Transverse colon (tissue), 4 donors: ENCODE results near the gene TBX1. TPM values are rescaled to one million over a fixed set of nuclear protein-coding genes. Genes with fewer than 3 reads are reported as not detected.

Experiments
- DNase-seq: peaks from one replicate; pipeline ENCODE4 v3.0.0-alpha.2; 2019
- H3K27ac ChIP-seq, 4 donors: fragments of 200-600 bp; sonication (generic); 2 replicates each; pipeline ENCODE4 v1.5.1; 2016 to 2018; ENCODE audit warnings: inconsistent platforms in 4 of 4
- H3K27me3 ChIP-seq: fragments of 200-600 bp; sonication (generic); 2 replicates; pipeline ENCODE4 v1.5.1; 2017; ENCODE audit warnings: inconsistent platforms
- H3K36me3 ChIP-seq, 4 donors: fragments of 200-600 bp; sonication (generic); 2 replicates each; pipeline ENCODE4 v1.5.1; 2017 to 2019; ENCODE audit warnings: inconsistent platforms in 4 of 4
- H3K4me1 ChIP-seq, 4 donors: fragments of 200-600 bp; sonication (generic); 2 replicates each; pipeline ENCODE4 v1.5.1; 2017 to 2020; ENCODE audit warnings: inconsistent platforms in 4 of 4
- H3K4me3 ChIP-seq, 4 donors: fragments of 200-600 bp; sonication (generic); 1 replicate in 1 of 4; 2 replicates in 3 of 4; pipeline versions ENCODE4 v1.5.1 to v1.6.1; 2017 to 2019; ENCODE audit warnings: inconsistent platforms in 4 of 4
- H3K9me3 ChIP-seq, 2 donors: fragments of 200-600 bp; sonication (generic); 2 replicates each; pipeline ENCODE4 v1.5.1; 2017 to 2019; ENCODE audit warnings: inconsistent platforms in 2 of 2
- CTCF ChIP-seq, 5 experiments: fragments of 200-600 bp in 3 of 5; fragments of 450-650 bp in 2 of 5; sonication (generic) in 3 of 5; IDR thresholded peaks; 1 replicate in 2 of 5; 2 replicates in 3 of 5; pipeline ENCODE4 v1.5.1; 2016 to 2017; ENCODE audit warnings: antibody characterized with exemption in 5 of 5, inconsistent platforms in 3 of 5, mild to moderate bottlenecking in 2 of 5, moderate library complexity in 1 of 5
- EP300 ChIP-seq: sonication (generic); formaldehyde crosslinking; IDR thresholded peaks from one replicate; pipeline ENCODE4 v1.6.1; 2017; ENCODE audit warnings: antibody characterized with exemption, low read depth
- POLR2A ChIP-seq: fragments of 450-650 bp; IDR thresholded peaks from one replicate; pipeline ENCODE4 v1.6.1; 2016; ENCODE audit warnings: antibody characterized with exemption, mild to moderate bottlenecking, moderate library complexity
- POLR2AphosphoS5 ChIP-seq, 3 donors: sonication (generic); formaldehyde crosslinking; IDR thresholded peaks; one replicate each; pipeline ENCODE4 v1.6.1; 2016; ENCODE audit warnings: antibody characterized with exemption in 3 of 3
- WGBS, 2 donors: methylation state at CpG; one replicate each; pipeline ENCODE4 v1.1.5; 2018; ENCODE audit warnings: low coverage in 1 of 2; 5-methylcytosine and 5-hydroxymethylcytosine counted together
- in situ Hi-C, 4 donors: fragments of 200-750 bp; cut with MboI; loops; one replicate each; pipeline versions ENCODE4 v1.15.0 to v1.15.1; 2017; ENCODE audit warnings: low sequenced_read_pairs in 3 of 4, low pct_ligation_motif_present in 1 of 4, low pct_unique_long_range_greater_than_20kb in 1 of 4
- intact Hi-C: fragments of 100-400 bp; cut with DNase I; formaldehyde crosslinking; loops from one replicate; pipeline ENCODE4 v1.15.1; 2023; ENCODE audit warnings: low total_unique reads
- total RNA-seq, 4 donors: library from RNA; depleted of rRNA; stranded (reverse); fragments of >200 nt; gene quantifications; one replicate each; pipeline ENCODE4 v1.1.0, GENCODE V29; 2016

The TBX1 gene
- total RNA-seq, 4 donors from 2014 or later: 1.1 to 1.3 TPM; not detected in 2

- H3K27me3 ChIP-seq: peaks cover 61% of the 10 kb centered on the region
- no peak for DNase-seq
- WGBS, 2 donors: 82% methylated on average over 13 of the region's 14 CpGs; no CpG with 5 or more reads in 1 of the 2 donors
- intact Hi-C loops (no loop called here), in situ Hi-C loops (no loop called here)
- peaks cover 4 to 14% (median 5%) of the 10 kb centered on the region in 4 donors for H3K4me1 ChIP-seq
- TF ChIP-seq EP300: no peak
- no peak for TF ChIP-seq CTCF (IDR thresholded peaks at IDR 0.05)
- no peak for TF ChIP-seq POLR2A
- TF ChIP-seq POLR2AphosphoS5 (IDR thresholded peaks at IDR 0.05): no peak
- no peak overlapping the region for H3K4me3 ChIP-seq
- no peaks in the 10 kb centered on the region for H3K36me3 ChIP-seq
- H3K27ac ChIP-seq: no peak overlapping the region
- H3K9me3 ChIP-seq: no peaks in the 10 kb centered on the region
Measured at GRCh38 chr22:19751497-19752245, 8.9 kb upstream of the TBX1 start.

- DNase-seq: no peak
- H3K27ac ChIP-seq: no peak overlapping the region
- peaks cover 77% of the 10 kb centered on the region for H3K27me3 ChIP-seq
- in situ Hi-C loops (no loop called here), intact Hi-C loops (no loop called here)
- WGBS, 2 donors: 80% methylated on average over 9 of the region's 10 CpGs; no CpG with 5 or more reads in 1 of the 2 donors
- TF ChIP-seq EP300: no peak
- TF ChIP-seq POLR2A: no peak
- no peak for TF ChIP-seq CTCF (IDR thresholded peaks at IDR 0.05)
- TF ChIP-seq POLR2AphosphoS5 (IDR thresholded peaks at IDR 0.05): no peak
- H3K4me3 ChIP-seq: no peak overlapping the region
- no peaks in the 10 kb centered on the region for H3K9me3 ChIP-seq
- no peaks in the 10 kb centered on the region for H3K36me3 ChIP-seq
- peaks cover 9 to 22% (median 12%) of the 10 kb centered on the region in 4 donors for H3K4me1 ChIP-seq
Measured at GRCh38 chr22:19753090-19753842, 7.3 kb upstream of the TBX1 start.

GRCh38 chr22:19753996-19754700 is 6.4 kb upstream of the TBX1 start:
- H3K4me1 ChIP-seq: peaks cover 9 to 23% (median 12%) of the 10 kb centered on the region in 4 donors
- in situ Hi-C loops (no loop called here), intact Hi-C loops (no loop called here)
- 63% methylated on average over 14 of the region's 14 CpGs; no CpG with 5 or more reads in 1 of the 2 donors for WGBS, 2 donors
- TF ChIP-seq POLR2AphosphoS5 (IDR thresholded peaks at IDR 0.05) (no peak), POLR2A (no peak), CTCF (IDR thresholded peaks at IDR 0.05) (no peak), EP300 (no peak)
- H3K4me3 ChIP-seq: no peak overlapping the region
- H3K27me3 ChIP-seq: peaks cover 86% of the 10 kb centered on the region
- H3K9me3 ChIP-seq: no peaks in the 10 kb centered on the region
- H3K27ac ChIP-seq: no peak overlapping the region
- H3K36me3 ChIP-seq: no peaks in the 10 kb centered on the region
- no peak for DNase-seq

GRCh38 chr22:19754701-19755144 is 5.9 kb upstream of the TBX1 start:
- Histone ChIP-seq H3K4me1 (peaks cover 9 to 29% (median 14%) of the 10 kb centered on the region in 4 donors), H3K9me3 (no peaks in the 10 kb centered on the region), H3K27me3 (peaks cover 92% of the 10 kb centered on the region), H3K27ac (no peak overlapping the region), H3K4me3 (no peak overlapping the region), H3K36me3 (no peaks in the 10 kb centered on the region)
- in situ Hi-C loops: no loop called here
- DNase-seq: no peak
- WGBS, 2 donors: 35% methylated on average over 14 of the region's 14 CpGs; no CpG with 5 or more reads in 1 of the 2 donors
- TF ChIP-seq POLR2A: no peak
- TF ChIP-seq EP300: no peak
- TF ChIP-seq POLR2AphosphoS5 (IDR thresholded peaks at IDR 0.05): no peak
- intact Hi-C loops: no loop called here
